GM04504 (cell line): ENCODE results near the gene ERG.

Source experiments
- DNase-seq: peaks from one replicate; pipeline ENCODE4 v3.0.0-alpha.2; 2012; ENCODE audit warnings: low read depth

The ERG gene, protein sequence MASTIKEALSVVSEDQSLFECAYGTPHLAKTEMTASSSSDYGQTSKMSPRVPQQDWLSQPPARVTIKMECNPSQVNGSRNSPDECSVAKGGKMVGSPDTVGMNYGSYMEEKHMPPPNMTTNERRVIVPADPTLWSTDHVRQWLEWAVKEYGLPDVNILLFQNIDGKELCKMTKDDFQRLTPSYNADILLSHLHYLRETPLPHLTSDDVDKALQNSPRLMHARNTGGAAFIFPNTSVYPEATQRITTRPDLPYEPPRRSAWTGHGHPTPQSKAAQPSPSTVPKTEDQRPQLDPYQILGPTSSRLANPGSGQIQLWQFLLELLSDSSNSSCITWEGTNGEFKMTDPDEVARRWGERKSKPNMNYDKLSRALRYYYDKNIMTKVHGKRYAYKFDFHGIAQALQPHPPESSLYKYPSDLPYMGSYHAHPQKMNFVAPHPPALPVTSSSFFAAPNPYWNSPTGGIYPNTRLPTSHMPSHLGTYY

DNA sequence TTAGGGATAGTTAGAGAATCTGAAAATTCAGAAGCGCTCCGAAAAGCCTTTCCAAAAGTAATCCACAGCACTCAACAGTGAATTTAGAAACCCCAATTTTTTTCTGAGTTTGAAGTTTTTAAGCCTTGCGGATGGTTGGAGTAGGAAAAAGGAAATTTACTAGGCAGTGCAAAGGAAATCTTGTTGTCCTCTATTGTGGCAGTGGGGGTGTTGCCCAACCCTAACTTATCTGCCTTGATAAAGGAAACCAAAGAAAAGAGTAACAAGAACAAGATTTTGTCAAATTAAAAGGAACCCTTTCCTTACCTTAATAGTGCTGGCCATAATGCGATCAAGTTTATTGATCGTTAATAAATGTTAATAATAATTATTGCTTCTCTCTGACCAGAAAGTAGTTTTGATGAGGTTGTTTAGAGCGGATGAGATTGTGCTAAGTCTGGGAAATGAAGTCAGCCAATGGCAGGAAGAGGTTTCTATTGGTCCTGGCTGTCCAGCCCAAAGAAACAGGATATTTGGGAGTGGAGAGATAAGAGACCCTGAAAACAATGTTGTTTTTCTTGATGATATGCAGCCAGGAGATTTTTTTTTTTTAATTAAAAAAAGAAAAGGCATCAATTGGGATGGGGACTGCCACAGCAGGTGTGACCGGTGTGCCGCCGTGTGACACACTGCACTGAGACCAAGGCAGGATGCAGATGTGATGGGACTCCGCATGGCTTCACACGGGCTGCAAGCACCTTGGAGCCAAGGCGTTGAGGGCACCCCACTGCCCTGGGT lies at the start of gene ERG:
TSS of gene ERG (minus strand) at position 421 of the 777 bp plus-strand sequence. CDS start at position 324, 97 bp downstream.
- no peak for DNase-seq

DNA sequence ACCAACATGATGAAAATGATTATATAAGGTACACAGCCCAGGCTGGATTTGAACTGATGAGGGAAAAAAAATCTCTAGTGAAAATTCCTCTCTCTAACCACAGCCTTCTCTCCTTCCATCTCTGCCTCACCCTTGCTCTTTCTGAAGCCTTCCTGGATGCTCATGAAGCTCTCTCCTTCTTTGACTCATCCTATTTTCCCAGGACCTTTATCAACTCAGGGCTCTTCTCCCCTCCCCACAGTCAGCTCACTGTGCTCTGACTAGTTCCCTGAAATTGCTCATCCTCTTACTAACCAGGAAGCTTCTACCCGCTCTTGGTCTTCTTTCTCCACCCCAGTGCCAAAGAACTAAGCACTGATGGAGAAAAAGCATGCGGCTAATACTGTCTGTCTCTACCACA lies 46.4 kb upstream of the ERG start:
- DNase-seq = no peak

DNA sequence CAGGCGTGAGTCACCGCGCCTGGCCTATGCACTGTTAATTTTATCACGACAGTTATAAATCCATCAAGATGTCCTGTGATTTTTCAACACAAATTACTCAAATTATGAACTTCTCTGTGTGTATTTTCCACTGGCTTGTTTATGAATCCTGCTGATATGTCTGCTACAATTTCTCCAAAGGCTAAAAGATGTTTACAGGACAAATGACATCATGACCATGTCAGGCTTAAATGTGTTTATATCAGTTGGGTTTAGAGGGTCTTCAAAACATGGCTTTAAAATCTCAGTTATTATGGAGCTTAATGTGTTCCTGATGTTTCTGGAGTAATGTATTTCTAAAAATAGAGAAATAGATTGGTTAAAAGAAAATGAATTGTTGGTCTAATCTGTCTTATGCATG lies 44.0 kb upstream of the ERG start:
- DNase-seq = no peak

DNA sequence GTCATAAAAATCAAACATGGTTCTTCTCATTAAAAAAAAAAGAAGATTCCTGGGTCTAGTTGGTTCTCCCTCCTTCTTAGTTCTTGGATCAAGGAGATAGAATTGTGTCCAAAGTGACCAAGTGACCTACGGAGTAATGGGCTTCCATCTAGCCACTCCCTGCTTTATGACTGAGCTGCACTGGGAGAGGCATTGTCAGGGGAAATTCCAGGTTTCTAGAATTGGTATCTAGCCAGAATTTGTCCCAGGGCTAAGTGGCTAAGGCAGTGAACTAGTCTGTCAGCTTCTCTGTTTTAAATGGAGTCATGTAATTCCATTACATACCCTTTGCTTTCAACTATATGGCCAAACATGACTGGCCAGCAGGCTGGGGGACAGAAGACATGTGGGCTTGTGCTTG lies 40.1 kb upstream of the ERG start:
- no peak for DNase-seq

DNA sequence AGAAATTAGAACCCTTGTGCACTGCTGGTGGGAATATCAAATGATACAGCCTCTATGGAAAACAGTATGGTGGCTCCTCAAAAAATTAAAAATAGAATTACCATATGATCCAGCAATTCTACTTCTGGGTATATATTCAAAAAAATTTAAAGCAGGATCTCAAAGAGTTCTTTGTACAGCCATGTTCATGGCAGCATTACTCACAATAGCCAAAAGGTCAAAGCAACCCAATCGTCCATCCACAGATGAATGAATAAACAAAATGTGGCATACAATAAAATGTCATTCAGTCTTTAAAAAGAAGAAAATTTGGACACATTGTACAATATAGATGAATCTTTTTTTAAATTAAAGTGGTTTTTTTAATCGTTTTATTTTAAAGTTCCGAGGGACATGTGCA lies 36.3 kb upstream of the ERG start:
- DNase-seq = no peak

DNA sequence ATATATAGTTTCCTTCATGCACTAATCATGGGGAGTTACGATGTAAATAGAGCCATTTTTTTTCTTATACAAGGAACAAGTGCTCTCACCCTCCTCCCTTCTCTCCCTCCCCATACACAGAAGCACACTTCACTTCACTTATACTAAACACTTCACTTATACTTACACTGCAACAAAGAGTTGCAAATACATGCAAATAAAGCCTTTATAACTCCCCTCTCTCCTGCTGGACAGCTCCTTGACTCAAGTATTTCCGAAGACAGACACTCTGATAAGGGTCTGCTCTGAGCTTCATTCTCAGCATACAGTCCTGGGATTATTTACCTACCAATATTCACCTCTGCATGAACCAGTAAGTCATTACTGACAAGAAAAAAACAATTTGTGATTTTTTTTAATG lies 35.6 kb upstream of the ERG start:
- no peak for DNase-seq

DNA sequence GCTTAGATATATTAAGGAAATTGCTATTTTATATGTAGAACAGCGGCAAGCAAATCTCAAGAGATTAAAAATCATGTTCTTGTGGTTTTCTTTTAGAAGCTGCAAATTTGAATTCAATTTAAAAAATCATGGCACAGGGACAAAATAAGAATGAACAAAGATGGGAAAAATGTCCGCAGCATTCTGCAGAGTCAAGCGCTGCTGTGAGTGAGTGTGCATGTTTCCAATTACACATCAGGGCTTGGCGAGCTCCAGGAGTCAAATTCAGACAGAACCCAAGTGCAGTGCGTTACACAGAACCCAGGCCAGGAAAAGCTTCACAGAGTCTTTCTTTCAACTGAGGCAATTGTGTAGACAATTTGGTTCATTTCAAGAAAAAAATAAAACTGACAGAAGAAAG lies 33.3 kb upstream of the ERG start:
- no peak for DNase-seq

DNA sequence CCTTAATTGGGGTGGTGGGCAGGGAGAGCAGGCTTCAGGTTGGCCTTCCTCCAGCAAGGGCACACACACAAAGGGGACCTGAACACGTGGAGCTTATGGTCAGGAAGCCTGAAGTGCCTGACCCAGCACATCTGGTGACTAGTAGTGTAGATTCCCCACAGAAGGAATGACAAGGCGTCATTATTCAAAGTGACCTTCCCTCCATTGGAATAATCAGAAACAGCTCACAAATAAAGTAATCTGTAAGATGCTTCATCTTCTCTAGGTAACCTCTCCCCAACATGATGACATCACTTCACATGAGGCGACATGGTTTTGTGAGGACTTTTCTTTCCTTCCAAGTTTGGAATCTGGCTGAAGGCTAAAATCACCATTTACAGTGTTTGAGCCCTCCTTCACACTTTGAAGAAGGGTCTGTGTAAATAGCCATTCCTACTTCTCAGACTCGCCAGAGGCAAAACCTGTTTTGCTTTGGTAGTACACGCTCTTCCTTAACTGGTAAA lies 32.8 kb upstream of the ERG start:
- no peak for DNase-seq

DNA sequence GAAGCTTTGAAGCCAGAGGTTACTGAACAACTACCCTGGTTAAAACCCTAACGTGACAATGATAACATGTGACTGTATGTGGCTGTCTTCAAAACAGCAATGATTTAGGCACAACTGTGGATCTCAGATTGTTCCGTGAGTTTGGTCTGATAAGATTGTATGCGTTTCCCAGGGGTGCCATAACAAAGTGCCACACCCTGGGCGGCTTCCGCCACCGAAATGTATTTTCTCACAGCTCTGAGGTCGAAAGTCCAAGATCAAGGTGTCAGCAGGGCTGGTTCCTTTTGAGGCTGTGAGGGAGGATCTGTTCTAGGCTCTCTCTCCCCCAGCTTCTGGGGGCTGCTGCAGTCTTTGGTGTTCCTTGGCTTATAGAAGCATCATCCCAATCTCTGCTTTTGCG lies 29.5 kb upstream of the ERG start:
- DNase-seq = no peak

DNA sequence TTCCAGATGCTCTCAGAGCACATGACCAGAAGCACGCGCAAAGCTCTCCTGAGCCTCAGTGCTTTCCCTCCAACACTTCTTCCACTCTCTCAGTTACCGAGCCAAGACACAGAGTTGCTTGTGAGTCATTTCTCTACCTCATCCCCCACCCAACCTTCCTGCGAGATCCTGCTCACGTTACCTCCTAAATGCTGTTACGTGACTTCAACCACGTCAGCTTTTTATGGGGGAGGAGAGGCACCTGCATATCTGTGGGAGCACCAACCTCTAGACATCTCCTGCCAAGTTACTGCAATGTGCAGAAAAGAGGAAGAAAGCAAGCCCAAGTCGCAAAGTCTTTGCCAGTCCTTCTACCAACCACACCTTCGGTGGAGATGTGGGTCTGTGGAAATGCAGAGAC lies 27.2 kb upstream of the ERG start:
- DNase-seq = no peak

DNA sequence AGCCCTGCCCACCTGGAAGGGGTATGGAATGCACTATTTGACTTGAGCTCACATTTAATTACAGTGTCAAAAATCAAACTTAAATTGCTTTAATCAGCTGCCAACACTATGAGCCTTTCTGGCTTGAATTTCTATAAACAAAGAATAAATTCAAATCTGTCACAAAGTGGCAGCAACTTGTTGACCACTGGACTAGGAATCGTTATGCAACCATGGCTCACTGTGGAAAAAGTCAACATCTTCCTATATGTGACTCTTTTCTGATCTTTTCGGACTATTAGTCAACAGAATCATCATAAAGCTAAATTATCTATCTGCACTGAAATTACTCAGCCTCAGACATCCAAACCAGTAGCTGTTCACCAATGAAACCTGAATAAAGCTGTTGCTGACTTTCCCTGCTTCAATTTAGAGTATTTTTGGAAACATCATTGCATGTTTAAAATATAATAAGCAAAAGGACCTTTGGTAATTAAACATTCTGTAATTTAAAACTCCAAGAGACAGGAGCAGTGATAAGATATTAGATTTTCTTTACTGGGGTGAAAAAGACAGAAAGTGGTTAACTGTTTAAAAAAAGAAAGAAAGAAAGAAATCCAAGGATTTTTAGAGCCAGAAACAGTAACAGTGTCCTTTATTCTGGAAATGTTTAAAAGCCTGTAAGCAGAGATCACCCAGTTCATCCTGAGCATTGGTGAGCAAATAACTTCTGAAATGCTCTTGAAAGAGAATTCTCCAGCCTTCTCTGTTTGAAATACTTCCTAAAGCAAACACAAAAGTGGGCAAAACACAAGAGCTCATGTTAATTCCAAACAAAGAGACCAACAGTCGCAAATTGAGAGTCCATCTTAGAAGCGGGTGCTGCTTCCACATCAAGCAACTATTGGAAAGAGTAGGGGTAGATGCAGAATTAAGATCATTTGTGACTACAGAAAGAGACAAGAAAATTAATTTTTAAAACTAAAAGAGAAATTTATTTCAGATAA lies 26.2 kb upstream of the ERG start:
- no peak for DNase-seq

DNA sequence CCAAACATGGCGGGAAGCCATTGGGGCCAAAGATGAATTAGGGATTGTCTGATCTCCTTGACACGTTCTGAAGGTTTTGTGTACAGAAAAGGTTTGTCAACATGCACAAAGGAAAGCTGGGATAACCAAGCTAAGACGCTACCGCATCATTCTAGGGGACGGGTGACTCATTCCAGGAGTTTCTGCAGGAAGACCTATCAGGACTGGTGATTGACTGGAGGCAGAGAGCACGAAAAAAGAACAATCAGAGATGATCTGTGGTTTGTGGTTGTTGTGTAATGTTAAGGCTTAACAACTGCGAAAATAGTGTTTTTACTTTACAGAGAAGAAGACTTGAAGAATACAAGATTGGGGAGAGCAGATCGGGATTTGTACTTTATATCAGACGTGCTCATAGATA lies 22.2 kb upstream of the ERG start:
- DNase-seq = no peak

DNA sequence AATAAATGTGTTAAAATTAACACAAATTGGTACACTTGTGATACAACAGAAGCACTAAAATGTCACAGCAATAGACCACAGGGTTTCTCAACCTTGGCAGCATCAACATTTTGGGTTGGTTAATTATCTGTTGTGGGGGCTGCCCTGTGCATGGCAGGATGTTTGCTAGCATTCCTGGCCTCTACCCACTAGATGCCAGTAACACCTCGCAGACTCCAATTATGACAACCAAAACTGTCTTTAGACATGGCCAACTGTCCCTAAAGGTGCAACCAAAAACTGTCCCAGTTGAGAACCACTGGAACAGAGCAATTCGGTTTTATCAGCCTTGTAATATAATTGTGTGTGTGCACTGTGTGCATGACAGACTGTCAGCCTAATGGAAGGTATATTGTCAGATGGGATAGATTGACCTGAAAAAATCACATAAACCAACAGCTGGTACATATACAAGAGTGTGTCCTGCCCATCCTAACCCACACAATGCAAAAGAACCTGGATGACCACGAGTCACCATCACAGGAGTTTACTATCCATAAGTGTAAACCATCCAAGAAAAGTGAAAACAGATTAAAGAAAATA lies 13.5 kb upstream of the ERG start:
- no peak for DNase-seq

DNA sequence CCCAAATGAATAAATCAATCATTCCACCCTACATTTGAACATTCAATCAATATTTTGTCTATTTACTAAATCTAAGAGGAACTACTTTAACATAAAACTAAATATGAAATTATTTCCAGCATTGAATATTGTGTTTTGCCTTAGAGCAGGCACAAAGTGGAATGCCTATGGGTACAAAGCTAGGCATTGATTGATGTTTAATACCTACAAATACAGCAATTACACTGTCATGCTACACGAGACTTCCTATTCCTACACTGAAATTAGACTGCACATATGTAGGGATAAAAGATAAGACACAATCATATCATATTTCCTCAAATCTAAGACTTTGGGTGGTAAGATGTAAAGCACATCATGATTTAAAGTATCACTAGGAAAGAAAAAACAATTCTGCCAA lies 12.9 kb upstream of the ERG start:
- no peak for DNase-seq

DNA sequence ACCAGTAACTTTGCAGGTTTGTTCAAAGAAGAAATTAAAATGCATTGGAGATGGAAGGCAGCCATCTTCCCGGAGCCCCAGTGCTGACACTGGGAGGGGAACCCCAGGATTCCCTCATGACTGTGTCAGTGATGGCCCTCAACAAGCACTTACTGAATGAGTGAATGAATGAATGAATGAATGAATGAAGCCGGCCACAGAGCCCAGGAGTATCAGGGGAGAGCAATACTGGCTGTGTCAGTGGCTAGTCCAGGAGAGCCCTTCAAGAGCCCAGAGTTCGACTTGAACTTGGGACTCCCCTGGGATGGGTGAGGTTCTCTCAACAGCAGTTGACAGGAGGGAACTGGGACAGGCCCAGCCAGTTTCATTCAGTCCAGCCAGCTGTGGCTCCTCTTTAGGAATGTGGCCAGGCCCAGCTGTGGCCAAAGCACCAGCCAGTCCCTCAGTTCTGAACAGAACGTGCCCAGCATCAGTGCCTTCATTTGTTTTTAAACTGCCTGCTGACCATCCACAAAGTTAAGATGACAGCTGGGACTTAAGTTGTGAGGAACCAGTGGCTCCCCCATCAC lies 9.2 kb upstream of the ERG start:
- DNase-seq = no peak

DNA sequence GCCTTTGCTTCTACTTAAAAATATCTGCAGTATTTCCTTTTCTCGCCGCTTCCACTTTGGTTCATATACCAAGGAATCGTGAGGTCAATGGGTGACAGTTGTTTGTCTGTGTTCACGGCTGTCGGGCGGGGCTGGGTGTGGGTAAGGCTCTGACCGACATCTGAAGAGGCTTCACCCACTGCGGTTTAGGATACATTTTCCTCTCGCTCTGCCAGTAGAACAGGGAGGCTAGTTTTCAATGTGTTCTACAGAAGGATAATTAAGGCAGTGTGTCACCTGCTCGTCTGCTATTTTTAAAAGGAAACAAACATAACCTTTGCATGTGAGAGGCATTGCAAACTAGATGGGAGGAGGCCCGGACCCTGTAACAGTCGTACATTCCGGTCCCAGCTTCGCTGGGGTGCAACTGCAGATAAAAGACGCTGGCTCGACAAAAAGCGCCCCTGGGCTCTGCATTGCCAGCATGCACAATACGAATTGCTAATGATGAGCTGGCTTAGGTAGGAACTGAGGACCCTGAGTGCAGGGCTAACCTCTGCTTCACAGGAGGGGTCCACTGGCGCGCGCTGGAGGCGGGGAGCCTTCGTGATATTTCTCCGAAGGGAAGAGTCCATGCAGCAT lies 8.5 kb upstream of the ERG start:
- no peak for DNase-seq

DNA sequence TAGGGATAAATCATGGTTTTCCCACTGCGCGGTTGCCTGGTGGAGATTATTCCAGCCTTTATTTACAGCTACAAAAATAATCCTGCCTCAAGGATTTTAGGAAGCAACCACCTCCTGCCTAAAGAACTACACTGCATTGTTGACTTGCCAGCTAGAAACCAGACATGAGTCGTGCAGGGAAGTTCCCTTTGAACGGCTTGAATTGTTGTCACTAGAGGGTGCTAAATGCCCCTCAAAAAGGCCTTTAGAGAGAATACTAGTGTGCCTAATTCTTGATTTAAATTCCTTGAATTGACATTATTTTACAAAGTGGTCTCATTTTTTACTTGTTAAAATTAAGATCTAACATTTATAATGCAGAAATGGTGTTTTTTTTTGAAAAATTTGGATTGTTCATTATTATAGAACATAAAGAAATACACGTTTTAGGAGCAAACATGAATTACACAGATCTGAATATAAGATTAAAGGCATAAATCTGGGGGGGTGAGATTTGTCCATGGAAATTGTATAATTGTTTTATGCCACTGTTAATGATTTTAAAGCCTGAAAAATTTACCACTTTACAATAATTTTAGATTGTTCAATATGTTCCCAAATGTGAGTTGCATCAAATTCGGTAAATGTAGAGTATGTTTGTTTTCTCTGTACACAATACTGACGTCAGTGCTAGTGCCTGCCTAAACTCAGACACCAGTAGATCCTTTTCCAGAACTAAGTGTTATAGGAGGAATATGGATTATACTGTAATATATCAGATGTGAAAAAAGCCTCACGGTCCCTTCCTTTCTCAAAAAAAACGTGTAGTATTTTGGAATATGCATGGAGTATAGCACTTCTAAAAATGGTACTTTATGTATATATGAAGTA lies 7.6 kb upstream of the ERG start:
- DNase-seq = peak; percentile 30

DNA sequence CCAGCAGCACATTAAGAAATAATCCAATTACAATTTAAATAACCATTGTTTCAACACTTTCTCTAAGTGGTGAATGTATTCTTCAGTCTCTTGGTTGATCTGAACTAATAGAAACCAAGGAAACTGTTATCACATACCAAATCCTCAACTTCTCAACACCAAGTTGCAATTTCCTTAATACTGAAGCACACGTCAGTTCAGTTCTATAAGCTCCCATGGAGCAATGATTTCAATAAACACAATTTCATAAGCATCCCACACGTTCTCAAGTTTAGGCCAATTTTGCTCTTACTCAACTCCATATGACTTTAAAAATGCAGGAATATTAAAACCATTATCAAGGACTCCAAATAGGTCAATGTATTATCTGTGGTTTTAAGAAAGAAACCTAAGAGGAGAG lies 5.8 kb upstream of the ERG start:
- DNase-seq = no peak

DNA sequence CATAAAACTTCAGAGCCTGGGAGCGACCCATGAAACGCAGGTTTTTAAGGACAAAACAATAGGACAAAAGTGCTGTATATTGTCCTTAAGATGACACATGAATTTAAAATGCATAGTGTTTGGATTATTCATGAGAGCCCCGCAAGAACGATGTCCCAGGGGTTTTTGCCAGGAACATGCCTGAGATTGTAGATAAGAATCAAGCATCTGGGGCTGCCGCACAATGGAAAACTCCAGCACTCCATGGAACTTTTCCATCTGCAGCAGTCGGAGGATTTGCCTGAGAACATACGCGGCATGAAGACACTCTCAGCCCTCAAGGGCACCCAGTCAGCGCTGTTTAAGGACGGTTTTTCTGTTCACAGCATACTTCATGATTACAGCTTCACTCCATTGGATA lies 5.3 kb upstream of the ERG start:
- DNase-seq = peak; percentile 3

DNA sequence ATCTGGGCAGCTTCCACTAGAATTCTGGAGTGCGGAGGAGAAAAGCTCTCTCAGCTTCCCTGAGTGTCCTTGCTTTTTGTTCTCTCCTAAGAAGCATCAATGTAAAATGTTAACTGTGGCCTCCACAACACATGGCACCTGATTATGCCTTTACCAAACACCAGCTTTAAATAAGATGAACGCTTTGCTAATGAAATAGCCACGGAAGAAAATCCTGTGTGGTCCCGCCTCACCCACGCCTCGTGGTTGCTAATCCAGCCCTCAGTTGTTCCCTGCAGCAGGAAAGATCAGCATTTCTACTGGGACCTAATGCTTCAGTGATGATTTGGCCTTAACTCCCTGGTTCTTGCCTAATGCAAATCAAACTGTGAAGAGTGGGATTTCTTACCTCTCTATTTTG lies 1.8 kb upstream of the ERG start:
- no peak for DNase-seq
